Smooth muscle cell (in vitro differentiated cells): ENCODE data around the gene ZC3H7B. TPM values are rescaled to one million over a fixed set of nuclear protein-coding genes. Genes with fewer than 3 reads are reported as not detected.

Source experiments
- DNase-seq: peaks from one replicate; lab custom pipeline; 2025; ENCODE audit not compliant: unreplicated experiment; lab: John Stamatoyannopoulos, UW
- H2AFZ ChIP-seq: fragments of 200-600 bp; sonication (generic); 2 replicates; pipeline ENCODE4 v1.6.0; 2016; ENCODE audit warnings: antibody characterized with exemption, low read depth, mild to moderate bottlenecking
- H3F3A ChIP-seq: fragments of 200-600 bp; sonication (generic); 2 replicates; pipeline ENCODE4 v1.6.0; 2017; ENCODE audit warnings: antibody characterized with exemption, low read depth
- H3K27ac ChIP-seq: fragments of 200-600 bp; sonication (generic); 2 replicates; pipeline ENCODE4 v1.5.1; 2016; ENCODE audit warnings: low read depth, mild to moderate bottlenecking
- H3K27me3 ChIP-seq: fragments of 200-600 bp; sonication (generic); 2 replicates; pipeline ENCODE4 v1.6.1; 2016; ENCODE audit warnings: low read depth, mild to moderate bottlenecking
- H3K36me3 ChIP-seq: fragments of 200-600 bp; sonication (generic); 2 replicates; pipeline ENCODE4 v1.5.1; 2016; ENCODE audit warnings: low read depth
- H3K4me1 ChIP-seq: fragments of 200-600 bp; sonication (generic); 2 replicates; pipeline ENCODE4 v1.5.1; 2016; ENCODE audit warnings: low read depth
- H3K4me2 ChIP-seq: fragments of 200-600 bp; sonication (generic); 2 replicates; pipeline ENCODE4 v1.6.0; 2016; ENCODE audit warnings: mild to moderate bottlenecking
- H3K4me3 ChIP-seq: fragments of 200-600 bp; sonication (generic); 2 replicates; pipeline ENCODE4 v1.5.1; 2016; ENCODE audit warnings: mild to moderate bottlenecking
- H3K79me2 ChIP-seq: fragments of 200-600 bp; sonication (generic); 2 replicates; pipeline ENCODE4 v1.6.0; 2016; ENCODE audit warnings: low read depth, mild to moderate bottlenecking
- H3K9ac ChIP-seq: fragments of 200-600 bp; sonication (generic); 2 replicates; pipeline ENCODE4 v1.6.0; 2016; ENCODE audit warnings: low read depth
- H3K9me3 ChIP-seq: fragments of 200-600 bp; sonication (generic); replicated peaks from 2 replicates; pipeline ENCODE4 v1.5.1; 2016; ENCODE audit warnings: low read depth
- H4K20me1 ChIP-seq: fragments of 200-600 bp; sonication (generic); 2 replicates; pipeline ENCODE4 v1.6.0; 2016; ENCODE audit warnings: low read depth
- WGBS: methylation state at CpG from one replicate; pipeline ENCODE4 v1.1.7; 2016; ENCODE audit warnings: low lambda C conversion rate; 5-methylcytosine and 5-hydroxymethylcytosine counted together
- polyA plus RNA-seq: library from polyadenylated mRNA; unstranded; fragments of >200 nt; fragmentation: Nextera tagmentation; extraction: Ambion mirVana; gene quantifications from 2 replicates; pipeline ENCODE4 v1.2.1, GENCODE V29; 2016
- total RNA-seq: library from RNA; depleted of rRNA; stranded (reverse); fragments of >200 nt; gene quantifications from 2 replicates; pipeline ENCODE4 v1.2.3, GENCODE V29; 2014
- TF ChIP-seq, protein P1 (sequence below): fragments of 200-600 bp; sonication (generic); IDR thresholded peaks from 2 replicates; pipeline ENCODE4 v1.5.1; 2017; ENCODE audit warnings: borderline replicate concordance, mild to moderate bottlenecking, antibody characterized with exemption; ENCODE audit not compliant: insufficient read depth, poor library complexity, severe bottlenecking

The ZC3H7B gene
- total and polyA plus RNA-seq, 2 experiments from 2014 or later, result 3.7 to 20.6 TPM

DNA sequence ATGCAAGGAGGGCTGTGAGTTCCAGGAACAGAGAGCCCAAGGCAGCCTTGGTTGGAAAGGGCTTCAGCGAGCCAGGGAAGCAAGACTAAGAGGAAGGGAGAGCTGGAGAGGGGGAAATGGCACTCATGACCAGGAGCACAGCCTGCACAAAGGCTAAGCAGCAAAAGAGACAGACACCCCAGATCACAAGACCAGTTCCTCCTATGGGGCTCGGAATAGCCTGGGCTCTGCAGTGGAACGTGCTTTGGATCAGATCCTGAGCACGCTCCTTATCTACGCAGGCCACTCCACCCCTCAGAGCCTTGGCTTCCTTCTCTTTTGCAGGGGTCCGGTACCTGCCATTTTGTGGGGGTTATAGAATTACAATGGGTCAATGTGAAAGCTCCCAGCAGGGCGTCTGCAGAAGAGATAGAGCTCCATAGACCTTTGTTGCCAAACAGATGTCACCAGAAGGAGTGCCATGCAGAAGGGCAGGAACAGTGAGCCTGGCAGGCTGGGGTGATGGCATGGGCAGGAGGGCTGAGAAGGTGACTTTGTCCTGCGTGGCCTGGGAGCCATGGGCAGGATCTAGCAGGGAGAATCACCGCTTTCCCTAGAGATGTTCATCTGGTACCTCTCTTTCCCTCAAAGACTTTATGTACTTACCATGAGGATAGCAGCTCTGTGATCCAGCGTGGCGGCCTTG is 33.8 kb downstream of the ZC3H7B start:
- Histone ChIP-seq H3K4me3 (no peak overlapping the region), H3K9me3 (no peaks in the 10 kb centered on the region), H3K27me3 (no peaks in the 10 kb centered on the region), H3K79me2 (no peaks in the 10 kb centered on the region), H3K4me2 (no peak overlapping the region), H3K4me1 (no peaks in the 10 kb centered on the region), H2AFZ (no peak overlapping the region), H3K27ac (no peak overlapping the region), H3F3A (no peaks in the 10 kb centered on the region), H4K20me1 (no peaks in the 10 kb centered on the region), H3K36me3 (peaks cover 8% of the 10 kb centered on the region), H3K9ac (no peak overlapping the region)
- DNase-seq, result no peak
- TF ChIP-seq, protein P1, sequence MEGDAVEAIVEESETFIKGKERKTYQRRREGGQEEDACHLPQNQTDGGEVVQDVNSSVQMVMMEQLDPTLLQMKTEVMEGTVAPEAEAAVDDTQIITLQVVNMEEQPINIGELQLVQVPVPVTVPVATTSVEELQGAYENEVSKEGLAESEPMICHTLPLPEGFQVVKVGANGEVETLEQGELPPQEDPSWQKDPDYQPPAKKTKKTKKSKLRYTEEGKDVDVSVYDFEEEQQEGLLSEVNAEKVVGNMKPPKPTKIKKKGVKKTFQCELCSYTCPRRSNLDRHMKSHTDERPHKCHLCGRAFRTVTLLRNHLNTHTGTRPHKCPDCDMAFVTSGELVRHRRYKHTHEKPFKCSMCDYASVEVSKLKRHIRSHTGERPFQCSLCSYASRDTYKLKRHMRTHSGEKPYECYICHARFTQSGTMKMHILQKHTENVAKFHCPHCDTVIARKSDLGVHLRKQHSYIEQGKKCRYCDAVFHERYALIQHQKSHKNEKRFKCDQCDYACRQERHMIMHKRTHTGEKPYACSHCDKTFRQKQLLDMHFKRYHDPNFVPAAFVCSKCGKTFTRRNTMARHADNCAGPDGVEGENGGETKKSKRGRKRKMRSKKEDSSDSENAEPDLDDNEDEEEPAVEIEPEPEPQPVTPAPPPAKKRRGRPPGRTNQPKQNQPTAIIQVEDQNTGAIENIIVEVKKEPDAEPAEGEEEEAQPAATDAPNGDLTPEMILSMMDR, result no peak
- WGBS, result 97% methylated on average over 11 of the region's 11 CpGs

- Histone ChIP-seq H3F3A (no peaks in the 10 kb centered on the region), H4K20me1 (no peaks in the 10 kb centered on the region), H3K79me2 (no peaks in the 10 kb centered on the region), H2AFZ (no peak overlapping the region), H3K9me3 (no peaks in the 10 kb centered on the region), H3K4me2 (no peak overlapping the region), H3K4me3 (no peak overlapping the region), H3K27me3 (no peaks in the 10 kb centered on the region), H3K27ac (no peak overlapping the region), H3K9ac (no peak overlapping the region), H3K36me3 (peaks cover 1% of the 10 kb centered on the region), H3K4me1 (no peaks in the 10 kb centered on the region)
- TF ChIP-seq, protein P1, result no peak
- no peak for DNase-seq
- WGBS, result 95% methylated on average over 14 of the region's 14 CpGs
Measured at GRCh38 chr22:41338614-41339212, 37.4 kb downstream of the ZC3H7B start.

- TF ChIP-seq, protein P1, result no peak
- WGBS, result 98% methylated on average over 18 of the region's 18 CpGs
- no peaks in the 10 kb centered on the region for H4K20me1 ChIP-seq
- no peaks in the 10 kb centered on the region for H3K4me1 ChIP-seq
- no peak overlapping the region for H3K27ac ChIP-seq
- H3K36me3 ChIP-seq, result no peaks in the 10 kb centered on the region
- no peak overlapping the region for H2AFZ ChIP-seq
- no peaks in the 10 kb centered on the region for H3F3A ChIP-seq
- H3K4me2 ChIP-seq, result no peak overlapping the region
- H3K4me3 ChIP-seq, result no peak overlapping the region
- H3K9me3 ChIP-seq, result no peaks in the 10 kb centered on the region
- no peak for DNase-seq
- no peaks in the 10 kb centered on the region for H3K27me3 ChIP-seq
- H3K9ac ChIP-seq, result no peak overlapping the region
- no peaks in the 10 kb centered on the region for H3K79me2 ChIP-seq
Measured at GRCh38 chr22:41339823-41340222, 38.5 kb downstream of the ZC3H7B start.
